Body of pancreas (tissue), 4 donors: ENCODE data around the gene BET1. TPM values are rescaled to one million over a fixed set of nuclear protein-coding genes. Genes with fewer than 3 reads are reported as not detected.

Experiments used
- ATAC-seq: fragments of 150-250 bp; one replicate; pipeline ENCODE4 v1.9.1; 2016
- DNase-seq, 4 donors: peaks; one replicate each; pipeline ENCODE4 v3.0.0-alpha.2; 2019
- H3K27ac ChIP-seq, 4 donors: fragments of 200-600 bp; sonication (generic); 1 replicate in 3 of 4; 2 replicates in 1 of 4; pipeline versions ENCODE4 v1.5.1 to v1.6.1; 2016 to 2019; ENCODE audit warnings: mild to moderate bottlenecking in 1 of 4, mixed read lengths in 1 of 4, moderate library complexity in 1 of 4
- H3K27me3 ChIP-seq, 2 donors: fragments of 200-600 bp; sonication (generic); one replicate each; pipeline ENCODE4 v1.6.0; 2016; ENCODE audit warnings: mild to moderate bottlenecking in 1 of 2
- H3K36me3 ChIP-seq, 2 donors: fragments of 200-600 bp; sonication (generic); replicated peaks in 1 of 2; 2 replicates each; pipeline ENCODE4 v1.5.1; 2016; ENCODE audit warnings: low read depth in 2 of 2; ENCODE audit not compliant: insufficient read depth in 1 of 2
- H3K4me1 ChIP-seq: fragments of 200-600 bp; sonication (generic); one replicate; pipeline ENCODE4 v1.6.0; 2016
- H3K4me3 ChIP-seq, 2 donors: fragments of 200-600 bp; sonication (generic); 1 replicate in 1 of 2; 2 replicates in 1 of 2; pipeline ENCODE4 v1.5.1; 2016 to 2019
- H3K9me3 ChIP-seq, 3 donors: fragments of 200-600 bp; sonication (generic); 1 replicate in 2 of 3; 2 replicates in 1 of 3; pipeline ENCODE4 v1.5.1; 2016
- POLR2A ChIP-seq, 3 donors: fragments of 450-650 bp; IDR thresholded peaks; one replicate each; pipeline ENCODE4 v1.6.1; 2016; ENCODE audit warnings: antibody characterized with exemption in 3 of 3, mild to moderate bottlenecking in 2 of 3
- WGBS, 2 donors: methylation state at CpG; one replicate each; pipeline ENCODE4 v1.1.5; 2017; 5-methylcytosine and 5-hydroxymethylcytosine counted together
- intact Hi-C: fragments of 100-400 bp; cut with DNase I; formaldehyde crosslinking; loops from one replicate; pipeline ENCODE4 v1.15.1; 2023
- total RNA-seq, 2 donors: library from RNA; depleted of rRNA; stranded (reverse); fragments of >200 nt; gene quantifications; one replicate each; pipeline ENCODE4 v1.1.0, GENCODE V29; 2016
- TF ChIP-seq, protein P1 (sequence below), 7 experiments: fragments of 450-650 bp in 4 of 7; fragments of 200-600 bp in 3 of 7; sonication (generic) in 3 of 7; IDR thresholded peaks; one replicate each; pipeline ENCODE4 v1.5.1; 2016 to 2019; ENCODE audit warnings: antibody characterized with exemption in 7 of 7

The BET1 gene
- total RNA-seq, 2 donors from 2014 or later, result 32.4 to 36.9 TPM

DNA sequence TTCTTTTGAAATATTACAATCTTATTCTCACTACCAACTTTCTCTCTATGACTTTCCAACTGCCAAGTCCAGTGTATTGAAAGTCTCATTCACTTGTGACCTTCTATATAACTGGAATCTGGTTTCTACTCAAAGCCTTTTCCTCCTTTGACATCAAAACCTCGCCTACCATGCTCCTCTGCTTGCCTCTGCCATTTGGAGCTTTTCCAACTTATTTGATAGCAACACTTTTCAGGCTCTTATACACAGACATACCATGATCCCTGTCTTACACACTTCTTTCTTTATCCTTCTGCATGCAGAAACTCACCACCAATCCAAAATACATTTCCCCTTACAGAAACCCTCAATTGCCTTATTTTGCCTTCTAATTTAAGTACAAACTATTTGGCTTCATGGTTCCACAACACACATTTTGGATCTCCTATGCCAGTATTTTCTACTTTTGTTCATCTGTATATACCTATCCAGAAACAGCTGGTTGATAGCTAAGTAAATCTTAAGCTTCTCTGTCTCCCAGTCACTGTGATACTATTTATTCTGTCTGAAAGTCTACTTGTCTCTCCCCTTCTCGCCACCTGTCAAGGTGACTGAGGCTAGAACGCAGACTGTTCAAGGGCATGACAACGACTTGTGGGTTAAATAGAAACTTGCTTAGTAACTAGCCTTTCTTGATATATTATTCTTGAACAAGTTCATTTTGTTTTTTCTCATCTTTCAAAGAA is 60.2 kb downstream of the BET1 start:
- Histone ChIP-seq H3K4me1 (no peaks in the 10 kb centered on the region), H3K9me3 (no peaks in the 10 kb centered on the region), H3K36me3 (no peaks in the 10 kb centered on the region), H3K27ac (no peak overlapping the region), H3K4me3 (no peak overlapping the region), H3K27me3 (no peaks in the 10 kb centered on the region)
- DNase-seq, result no peak
- ATAC-seq, result no peak
- intact Hi-C loops, result no loop called here
- TF ChIP-seq, protein P1, sequence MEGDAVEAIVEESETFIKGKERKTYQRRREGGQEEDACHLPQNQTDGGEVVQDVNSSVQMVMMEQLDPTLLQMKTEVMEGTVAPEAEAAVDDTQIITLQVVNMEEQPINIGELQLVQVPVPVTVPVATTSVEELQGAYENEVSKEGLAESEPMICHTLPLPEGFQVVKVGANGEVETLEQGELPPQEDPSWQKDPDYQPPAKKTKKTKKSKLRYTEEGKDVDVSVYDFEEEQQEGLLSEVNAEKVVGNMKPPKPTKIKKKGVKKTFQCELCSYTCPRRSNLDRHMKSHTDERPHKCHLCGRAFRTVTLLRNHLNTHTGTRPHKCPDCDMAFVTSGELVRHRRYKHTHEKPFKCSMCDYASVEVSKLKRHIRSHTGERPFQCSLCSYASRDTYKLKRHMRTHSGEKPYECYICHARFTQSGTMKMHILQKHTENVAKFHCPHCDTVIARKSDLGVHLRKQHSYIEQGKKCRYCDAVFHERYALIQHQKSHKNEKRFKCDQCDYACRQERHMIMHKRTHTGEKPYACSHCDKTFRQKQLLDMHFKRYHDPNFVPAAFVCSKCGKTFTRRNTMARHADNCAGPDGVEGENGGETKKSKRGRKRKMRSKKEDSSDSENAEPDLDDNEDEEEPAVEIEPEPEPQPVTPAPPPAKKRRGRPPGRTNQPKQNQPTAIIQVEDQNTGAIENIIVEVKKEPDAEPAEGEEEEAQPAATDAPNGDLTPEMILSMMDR (IDR thresholded peaks at IDR 0.05), result no peak
- no peak for TF ChIP-seq POLR2A (IDR thresholded peaks at IDR 0.05)
- 43 to 47% methylated on average over 4 of the region's 4 CpGs for WGBS, 2 donors

Other genes starting within 250 kb of the BET1 start
- gene TFPI2, start 113.6 kb downstream of the BET1 start, total RNA-seq, result 10 to 100 TPM in 1 of 2 donors, 1 to 10 TPM in 1; 3.3 to 10.9 TPM
- not detected for gene GNGT1, start 97.8 kb downstream of the BET1 start, total RNA-seq
- 10 to 100 TPM in 1 of 2 donors, 1 to 10 TPM in 1; 6.6 to 11.4 TPM for gene GNG11, start 82.6 kb downstream of the BET1 start, total RNA-seq